Measurements from ENCODE around the gene HDAC4.

Gene HDAC4

DNA sequence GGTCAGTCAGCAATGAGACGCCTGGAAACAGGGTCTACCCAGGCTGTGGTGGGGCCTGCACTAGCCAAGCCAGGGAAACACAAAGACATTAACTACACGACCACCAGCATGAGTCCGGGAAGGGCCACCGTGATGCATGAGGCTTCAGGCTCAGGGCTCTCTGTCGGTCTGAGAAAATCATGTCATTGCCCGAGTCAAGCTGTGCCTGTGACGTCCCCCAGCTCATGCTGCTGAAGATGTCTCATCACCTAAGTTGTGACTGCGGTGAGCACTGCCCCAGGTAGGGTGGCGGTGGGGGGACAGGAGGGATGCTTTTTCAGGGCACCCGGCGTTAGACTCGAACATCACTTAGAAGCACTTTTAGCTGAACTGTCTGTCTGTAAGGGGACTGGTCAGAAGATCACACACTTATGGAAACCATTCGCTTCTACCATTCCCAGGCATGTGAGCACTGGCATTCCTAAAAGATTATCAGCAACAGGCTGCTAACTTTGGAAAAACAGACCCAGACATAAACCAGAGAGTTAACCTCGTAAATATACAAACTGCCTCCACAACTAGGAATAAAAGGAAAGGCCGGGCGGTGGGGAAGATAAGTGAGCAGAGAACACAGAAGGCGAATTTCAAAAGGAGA, 234.5 kb downstream of the HDAC4 start:
- DNase-seq (no peak), ATAC-seq (no peak)

DNA sequence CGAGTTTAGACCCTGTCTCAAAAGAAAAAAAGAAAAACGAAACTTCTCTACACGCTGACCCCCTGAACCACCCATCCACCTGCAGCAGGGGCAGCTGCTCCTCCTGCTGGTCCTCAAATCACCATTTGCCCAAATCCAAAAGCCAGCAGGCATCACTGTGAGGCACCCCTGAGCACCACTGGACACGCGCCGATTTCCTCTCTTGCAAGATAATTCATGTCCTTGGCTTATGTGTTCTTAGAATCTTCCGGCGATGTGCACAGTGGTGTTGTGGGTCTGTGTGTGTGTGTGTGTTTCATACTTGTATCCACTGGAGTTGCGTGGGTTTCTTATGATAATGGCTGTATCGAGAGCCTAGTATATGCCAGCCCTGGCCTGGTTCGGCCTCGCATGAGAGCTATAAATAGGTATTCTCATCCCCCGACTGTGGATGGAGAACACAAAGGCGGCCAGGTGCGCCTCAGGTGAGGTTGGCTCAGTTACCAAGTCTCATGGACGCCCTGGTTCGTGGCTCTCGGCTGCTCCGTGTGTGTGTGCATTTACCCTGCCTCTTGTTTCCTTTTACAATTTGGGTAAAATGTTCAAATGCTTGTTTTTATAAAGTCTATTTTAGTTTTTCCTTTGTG, 235.5 kb downstream of the HDAC4 start:
- no peak for DNase-seq
- ATAC-seq, result no peak

GRCh38 chr2:239164335-239164871, 236.4 kb downstream of the HDAC4 start:
- ATAC-seq, result peak; percentile 55
- peak; percentile 9 for DNase-seq

DNA sequence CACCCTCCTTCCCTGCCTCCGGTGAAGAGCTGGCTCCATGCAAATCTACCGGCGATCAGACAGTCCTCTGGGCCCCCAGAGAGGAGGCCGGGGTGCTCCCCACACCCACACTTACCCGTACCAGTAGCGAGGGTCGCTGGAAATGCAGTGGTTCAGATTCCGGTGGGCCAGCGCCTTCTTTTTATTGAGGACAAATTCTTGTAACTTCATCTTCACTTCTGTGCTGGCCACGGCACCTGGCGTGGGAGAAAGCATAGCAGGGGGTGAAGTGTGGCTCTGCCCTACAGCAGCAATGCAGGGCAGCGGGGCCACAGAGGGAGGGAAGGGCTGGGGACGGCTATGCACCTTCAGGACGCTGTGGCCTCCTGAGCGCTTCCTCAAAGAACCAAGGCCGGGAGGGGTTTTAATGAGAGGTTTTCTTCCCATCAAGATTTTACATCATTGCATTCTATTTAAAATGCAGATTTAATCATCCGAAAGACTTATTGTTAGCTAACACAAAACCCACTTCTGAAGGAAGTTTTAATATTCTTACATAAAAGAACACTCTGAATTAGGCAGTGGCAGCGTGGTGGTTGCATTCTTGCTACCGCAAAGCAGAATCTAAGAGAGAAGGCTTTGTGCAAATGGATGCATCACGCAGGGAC, 237.0 kb downstream of the HDAC4 start:
- ATAC-seq, result no peak

DNA sequence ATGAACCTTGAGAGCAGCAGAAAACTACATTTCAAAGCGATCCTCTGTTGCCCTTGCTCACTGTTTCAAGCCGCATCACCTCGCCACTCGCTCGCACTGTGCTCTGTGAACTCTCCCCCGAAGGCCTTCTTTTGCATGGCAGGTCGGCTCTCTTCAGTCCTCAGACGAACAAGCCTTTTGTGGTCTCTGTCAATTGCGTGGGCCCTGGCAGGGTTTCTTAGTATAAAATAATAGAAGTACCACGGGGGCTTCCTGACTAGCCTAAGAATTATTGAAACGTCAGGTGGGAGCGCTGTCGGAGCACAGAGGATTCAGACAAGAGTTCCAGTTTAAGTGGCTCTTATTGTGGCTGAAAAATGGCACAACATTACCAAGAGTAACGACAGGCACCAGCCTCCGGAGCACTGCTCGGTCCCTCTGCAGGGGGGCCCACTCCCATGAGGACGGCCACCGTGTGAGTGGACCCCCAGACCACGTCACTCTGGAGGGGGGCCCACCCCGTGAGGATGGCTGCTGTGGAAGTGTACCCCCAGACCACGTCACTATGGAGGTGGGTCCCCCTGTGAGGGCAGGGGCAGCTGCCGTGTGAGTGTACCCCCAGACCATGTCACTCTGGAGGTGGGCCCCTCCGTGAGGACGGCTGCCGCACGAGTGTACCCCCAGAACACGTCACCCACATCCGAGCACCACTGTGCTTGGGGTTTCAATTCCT, 237.7 kb downstream of the HDAC4 start:
- no peak for ATAC-seq
- no peak for DNase-seq

More for the DNA sequence above, 237.0 kb downstream of the HDAC4 start:
- no peak for DNase-seq

DNA sequence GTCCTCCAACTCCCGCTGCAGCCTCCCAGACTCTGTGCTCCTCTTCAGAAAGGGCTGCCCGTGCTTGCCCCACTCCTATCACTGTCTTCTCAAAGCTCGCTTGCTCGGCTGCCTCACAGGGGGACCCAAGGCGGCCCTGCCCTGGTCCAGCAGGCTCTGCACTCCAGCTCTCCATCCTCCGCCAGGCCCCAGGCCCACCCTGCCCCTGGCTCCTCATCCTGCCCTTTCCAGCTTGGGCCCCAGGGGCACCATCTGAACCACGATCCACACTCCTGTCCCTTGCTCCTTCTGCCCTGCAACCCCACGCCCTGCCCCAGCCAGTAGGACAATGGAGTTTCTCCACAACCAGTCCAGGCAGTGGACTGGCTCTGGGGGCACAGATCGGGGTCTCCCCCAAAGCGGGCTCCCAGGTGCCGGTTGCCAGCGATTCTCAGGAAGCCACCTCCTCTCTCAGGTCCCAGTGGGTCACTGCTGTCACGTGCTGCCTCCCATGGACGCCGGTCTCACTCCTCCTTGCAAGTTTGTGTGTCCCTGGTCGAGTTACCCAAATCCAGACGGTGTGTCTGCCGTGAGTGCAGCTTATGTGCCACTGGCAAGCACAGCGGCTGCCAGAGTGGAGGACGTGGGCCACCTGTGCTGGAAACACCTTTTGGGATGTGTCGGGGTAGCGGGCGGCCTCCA, 238.5 kb downstream of the HDAC4 start:
- ATAC-seq, result no peak
- no peak for DNase-seq

DNA sequence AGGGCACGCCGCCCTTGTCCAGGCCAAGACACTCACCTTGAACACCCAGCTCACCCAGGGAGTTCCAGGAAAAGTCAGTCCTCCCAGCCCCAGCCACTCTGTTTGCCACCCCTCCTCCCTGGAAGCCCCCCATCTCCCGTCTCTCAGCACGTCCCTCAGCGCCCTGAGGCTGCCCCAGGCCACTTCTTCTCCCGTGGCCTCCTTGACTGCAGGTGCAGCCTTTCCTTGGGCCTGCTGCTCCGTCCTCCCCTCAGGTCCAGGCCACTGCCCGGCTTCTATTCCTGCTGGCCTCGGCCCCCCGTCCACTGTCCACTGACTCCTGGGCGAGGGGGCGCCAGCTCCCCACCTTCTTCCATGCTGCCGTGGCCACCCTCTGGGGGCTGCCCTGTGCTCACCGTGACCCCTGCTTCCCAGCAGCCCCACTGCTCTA, 239.1 kb downstream of the HDAC4 start:
- no peak for ATAC-seq
- no peak for DNase-seq

GRCh38 chr2:239160226-239161143, 240.3 kb downstream of the HDAC4 start:
- ATAC-seq (no peak), DNase-seq (no peak)

DNA sequence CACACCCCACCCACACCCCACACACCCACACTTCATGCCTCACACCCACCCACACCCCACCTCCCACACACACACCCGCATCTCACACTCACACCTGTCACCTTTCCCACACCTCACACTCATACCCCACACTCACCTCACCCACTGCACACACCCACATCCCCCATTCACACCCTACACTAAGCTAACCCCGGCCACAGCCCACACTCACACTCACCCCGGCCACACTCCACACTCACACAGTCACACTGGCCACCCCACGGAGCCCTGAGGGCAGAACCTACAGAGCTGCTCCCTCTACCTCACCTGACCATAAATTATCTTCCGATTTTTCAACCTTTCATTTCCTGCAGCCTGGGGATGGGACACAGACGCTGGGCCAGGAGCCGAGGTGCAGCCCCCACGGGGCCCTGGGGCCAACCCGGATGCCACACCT, 241.3 kb downstream of the HDAC4 start:
- no peak for DNase-seq
- ATAC-seq, result peak; percentile 41

- no peak for DNase-seq
- ATAC-seq, result no peak
Measured at GRCh38 chr2:239158641-239159475, 242.0 kb downstream of the HDAC4 start.

DNA sequence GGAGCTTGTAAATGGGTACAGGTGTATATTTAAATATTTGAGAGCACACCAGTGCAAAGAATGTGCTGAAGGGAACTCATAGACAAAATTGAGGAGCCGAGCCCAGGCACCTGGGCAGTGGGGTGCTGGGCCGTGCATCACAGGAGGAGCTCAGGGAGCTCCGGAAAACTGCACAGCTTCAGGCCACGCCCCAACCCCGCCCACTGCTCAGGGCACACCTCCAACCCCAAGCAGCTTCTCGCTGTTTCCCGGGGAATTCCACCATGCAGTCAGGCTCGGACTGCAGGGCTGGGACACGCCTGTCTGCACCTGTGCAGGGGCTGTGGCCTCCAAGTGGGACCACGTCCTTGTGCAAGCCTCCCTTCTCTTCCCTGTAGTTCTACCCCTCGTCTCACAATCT, 243.0 kb downstream of the HDAC4 start:
- no peak for DNase-seq
- no peak for ATAC-seq

DNA sequence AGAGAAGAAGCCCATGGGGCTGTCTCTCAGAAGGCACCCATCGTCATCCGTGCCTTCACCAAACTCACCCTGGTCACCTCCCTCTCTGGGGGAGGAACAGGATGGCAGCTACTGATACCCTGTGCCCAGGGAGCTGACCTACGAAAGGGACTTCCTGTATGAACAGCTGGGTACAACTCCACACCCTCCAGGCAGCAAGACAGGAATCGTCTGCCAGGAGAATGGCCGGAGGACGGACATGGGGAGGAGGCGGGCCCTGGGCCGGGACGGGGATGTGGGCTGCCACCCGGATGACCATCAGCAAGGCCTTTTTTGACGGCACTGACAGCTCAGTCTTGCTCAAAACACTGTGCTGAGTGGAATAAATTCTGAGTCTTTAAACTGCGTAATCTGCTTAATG, 243.6 kb downstream of the HDAC4 start:
- ATAC-seq, result no peak
- DNase-seq, result no peak

DNA sequence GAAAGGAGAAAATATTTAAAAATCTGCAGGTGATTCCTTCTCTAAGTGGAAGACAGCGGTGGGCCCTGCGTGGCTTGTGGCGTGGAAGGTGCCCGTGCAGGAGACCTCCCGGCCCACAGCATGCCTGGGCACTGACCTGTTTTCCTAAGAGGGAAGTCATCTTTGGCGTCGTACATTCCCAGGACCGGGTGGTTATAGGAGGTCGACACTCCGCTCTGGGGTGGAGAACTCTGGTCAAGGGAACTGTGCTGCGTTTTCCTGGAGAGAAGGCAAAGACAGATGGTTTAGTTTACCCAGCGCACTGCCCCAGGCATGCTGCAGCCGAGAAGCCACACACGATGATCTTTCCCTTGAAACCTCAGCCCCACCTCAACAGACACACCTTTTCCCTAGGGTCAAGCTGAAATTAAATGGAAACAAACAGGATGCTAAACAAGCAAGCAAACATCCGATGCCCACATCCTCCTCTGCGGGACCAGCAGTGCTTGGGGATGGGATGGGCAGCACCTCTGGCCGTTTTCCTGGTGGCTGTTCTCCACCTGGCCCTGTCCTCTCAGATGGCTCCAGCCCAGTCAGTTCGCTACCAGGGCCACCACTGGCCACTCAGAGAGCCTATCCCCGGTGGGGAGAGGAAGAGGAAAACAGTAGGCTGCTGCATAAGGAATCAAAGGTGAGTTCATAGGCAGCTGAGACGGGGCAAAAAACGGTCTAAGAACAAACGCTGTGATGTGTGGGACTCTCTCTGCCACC, 244.1 kb downstream of the HDAC4 start:
- no peak for ATAC-seq

GRCh38 chr2:239155806-239156480, 244.9 kb downstream of the HDAC4 start:
- DNase-seq (no peak), ATAC-seq (no peak)

More for the DNA sequence above, 244.1 kb downstream of the HDAC4 start:
- no peak for DNase-seq

- DNase-seq, result no peak
- ATAC-seq, result no peak
Measured at GRCh38 chr2:239154971-239155805, 245.6 kb downstream of the HDAC4 start.

- DNase-seq (no peak), ATAC-seq (no peak)
Measured at GRCh38 chr2:239153806-239154591, 246.8 kb downstream of the HDAC4 start.

GRCh38 chr2:239152916-239153305, 247.9 kb downstream of the HDAC4 start:
- ATAC-seq (no peak), DNase-seq (no peak)
